Motor neuron (in vitro differentiated cells): Measurements from ENCODE around the gene BCAS3. TPM values are rescaled to one million over a fixed set of nuclear protein-coding genes. Genes with fewer than 3 reads are reported as not detected.

Experiments
- ATAC-seq, 8 experiments: fragments of 200-7000 bp; cut with Tn5 transposase; replicated peaks in 6 of 8; 2 replicates each; pipeline ENCODE4 v1.8.0; 2021; ENCODE audit warnings: mild to moderate bottlenecking in 8 of 8, moderate library complexity in 8 of 8
- H3K27ac ChIP-seq, 2 donors: fragments of 250-450 bp; sonication (Bioruptor Pico); 2 replicates each; pipeline ENCODE4 v1.9.0; 2021; ENCODE audit warnings: antibody characterized with exemption in 2 of 2, mild to moderate bottlenecking in 2 of 2, moderate library complexity in 1 of 2
- H3K4me1 ChIP-seq, 2 donors: fragments of 250-450 bp; sonication (Bioruptor Pico); replicated peaks in 1 of 2; 2 replicates each; pipeline ENCODE4 v1.6.1; 2021; ENCODE audit warnings: antibody characterized with exemption in 2 of 2, mild to moderate bottlenecking in 2 of 2, moderate library complexity in 1 of 2
- H3K4me3 ChIP-seq, 5 donors: fragments of 250-450 bp; sonication (Bioruptor Pico); 2 replicates each; pipeline ENCODE4 v1.9.0; 2021; ENCODE audit warnings: antibody characterized with exemption in 5 of 5, mild to moderate bottlenecking in 5 of 5, moderate library complexity in 4 of 5
- WGBS, 10 experiments: fragments of 450-650 bp; shearing (Covaris generic); methylation state at CpG; one replicate each; pipeline ENCODE4 v1.0.0; 2022; 5-methylcytosine and 5-hydroxymethylcytosine counted together
- in situ Hi-C, 9 experiments: fragments of 400-800 bp; cut with MboI; loops; one replicate each; pipeline ENCODE4 v1.15.0; 2021; ENCODE audit warnings: low sequenced_read_pairs in 9 of 9, low pct_unique_long_range_greater_than_20kb in 2 of 9; ENCODE audit not compliant: unreplicated experiment in 9 of 9
- total RNA-seq, 8 experiments: library from RNA; unstranded; fragments of 300-600 nt; gene quantifications; 2 replicates each; pipeline versions ENCODE4 v1.2.3 to v1.2.4, GENCODE V29; 2022

The BCAS3 gene
- total RNA-seq, 8 experiments from 2014 or later: 18.1 to 45.4 (median 26.8) TPM

DNA sequence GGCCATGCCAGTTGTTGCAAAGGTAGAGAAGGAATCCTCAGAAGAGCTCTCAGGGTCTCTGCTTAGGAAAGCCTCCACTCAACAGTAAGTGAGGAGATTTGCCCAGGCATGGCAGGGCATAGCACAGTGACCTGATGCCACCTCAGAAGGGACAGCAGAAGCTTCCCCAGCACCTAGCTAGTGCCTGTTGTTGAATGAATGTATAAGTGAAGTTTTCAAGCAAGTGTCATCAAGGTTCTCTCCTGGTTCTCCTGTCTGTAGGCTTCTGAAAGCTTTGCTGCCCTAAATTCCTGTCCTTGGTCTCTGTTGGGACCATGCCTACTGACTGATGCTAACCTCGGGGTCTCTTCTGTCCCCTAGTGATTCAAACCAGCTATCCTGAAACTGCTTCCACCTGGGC is 607.1 kb downstream of the BCAS3 start:
- 0 to 100% (median 90%) methylated on average over 1 of the region's 1 CpG; no CpG with 5 or more reads in 6 of the 10 experiments for WGBS, 10 experiments
- in situ Hi-C loops: no loop called here
- Histone ChIP-seq H3K4me1 (peaks cover 0 to 9% of the 10 kb centered on the region in 2 donors), H3K27ac (no peak overlapping the region), H3K4me3 (no peak overlapping the region)
- ATAC-seq: no peak

DNA sequence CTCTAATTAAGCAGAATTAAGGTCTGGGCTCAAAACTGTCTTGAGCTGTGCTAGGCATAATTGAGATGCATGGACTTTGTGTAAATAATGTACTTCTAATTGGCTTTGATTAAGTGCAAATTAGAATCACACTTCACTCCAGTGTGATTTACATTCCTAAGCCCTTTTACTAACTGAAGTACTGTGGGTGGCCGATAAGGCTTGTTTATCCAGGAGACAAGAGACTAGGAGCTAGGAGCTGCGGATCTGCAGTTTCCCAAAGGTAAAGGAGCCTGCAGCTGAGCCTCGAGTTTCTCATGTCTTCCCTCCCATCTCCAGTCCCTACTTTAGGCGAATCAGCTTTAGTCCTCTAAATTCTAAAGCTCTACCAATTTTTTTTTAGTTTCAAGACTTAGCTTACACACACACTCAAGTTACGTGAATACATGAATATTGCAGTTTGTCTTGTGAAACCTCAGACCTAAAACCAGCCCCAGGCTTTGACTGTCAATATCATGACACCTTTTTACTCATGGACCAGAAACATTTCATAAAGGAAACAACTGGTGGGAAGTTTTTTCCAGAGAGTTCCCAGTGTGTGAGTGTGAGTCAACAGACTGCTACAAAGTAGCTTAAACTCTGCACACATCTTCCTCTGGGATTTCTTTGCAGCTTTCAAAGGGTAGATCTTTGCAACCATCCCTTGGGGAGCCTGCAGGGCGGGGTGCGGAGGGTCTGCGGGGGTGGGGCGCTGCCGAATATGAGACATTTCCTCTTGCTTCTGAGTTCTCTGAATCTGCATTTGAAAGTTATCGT is 608.1 kb downstream of the BCAS3 start:
- H3K4me1 ChIP-seq: peaks cover 0 to 9% of the 10 kb centered on the region in 2 donors
- in situ Hi-C loops: no loop called here
- no peak overlapping the region for H3K27ac ChIP-seq
- no peak overlapping the region for H3K4me3 ChIP-seq
- ATAC-seq: peak in 3 of 8 experiments; percentile 80 to 94 (median 87)
- WGBS, 10 experiments: 9 to 83% (median 44%) methylated on average over 1 to 8 of the region's 11 CpGs; no CpG with 5 or more reads in 1 of the 10 experiments

DNA sequence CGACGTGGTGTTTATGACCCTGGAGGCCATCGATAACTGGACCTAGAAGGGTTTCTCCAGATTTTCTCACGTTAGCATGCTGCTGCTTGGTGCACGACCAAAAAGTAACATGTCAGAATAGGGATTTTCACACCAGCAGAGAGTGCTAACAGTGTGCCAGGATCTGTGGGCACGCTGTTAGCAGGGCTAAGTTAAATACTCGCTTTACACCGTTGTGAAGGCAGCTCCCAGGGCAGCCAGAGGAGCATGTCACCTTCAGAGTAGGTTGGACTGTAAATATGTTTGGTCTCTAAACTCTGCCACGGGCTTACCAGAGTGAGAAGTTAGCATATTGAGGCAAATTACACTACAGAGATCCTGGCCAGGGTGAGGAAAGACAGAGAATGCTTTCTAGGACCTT is 608.8 kb downstream of the BCAS3 start:
- WGBS, 10 experiments: 14 to 92% (median 78%) methylated on average over 1 to 9 of the region's 9 CpGs; no CpG with 5 or more reads in 3 of the 10 experiments
- ATAC-seq: no peak
- no peak overlapping the region for H3K27ac ChIP-seq
- peaks cover 0 to 9% of the 10 kb centered on the region in 2 donors for H3K4me1 ChIP-seq
- H3K4me3 ChIP-seq: no peak overlapping the region
- in situ Hi-C loops: no loop called here

DNA sequence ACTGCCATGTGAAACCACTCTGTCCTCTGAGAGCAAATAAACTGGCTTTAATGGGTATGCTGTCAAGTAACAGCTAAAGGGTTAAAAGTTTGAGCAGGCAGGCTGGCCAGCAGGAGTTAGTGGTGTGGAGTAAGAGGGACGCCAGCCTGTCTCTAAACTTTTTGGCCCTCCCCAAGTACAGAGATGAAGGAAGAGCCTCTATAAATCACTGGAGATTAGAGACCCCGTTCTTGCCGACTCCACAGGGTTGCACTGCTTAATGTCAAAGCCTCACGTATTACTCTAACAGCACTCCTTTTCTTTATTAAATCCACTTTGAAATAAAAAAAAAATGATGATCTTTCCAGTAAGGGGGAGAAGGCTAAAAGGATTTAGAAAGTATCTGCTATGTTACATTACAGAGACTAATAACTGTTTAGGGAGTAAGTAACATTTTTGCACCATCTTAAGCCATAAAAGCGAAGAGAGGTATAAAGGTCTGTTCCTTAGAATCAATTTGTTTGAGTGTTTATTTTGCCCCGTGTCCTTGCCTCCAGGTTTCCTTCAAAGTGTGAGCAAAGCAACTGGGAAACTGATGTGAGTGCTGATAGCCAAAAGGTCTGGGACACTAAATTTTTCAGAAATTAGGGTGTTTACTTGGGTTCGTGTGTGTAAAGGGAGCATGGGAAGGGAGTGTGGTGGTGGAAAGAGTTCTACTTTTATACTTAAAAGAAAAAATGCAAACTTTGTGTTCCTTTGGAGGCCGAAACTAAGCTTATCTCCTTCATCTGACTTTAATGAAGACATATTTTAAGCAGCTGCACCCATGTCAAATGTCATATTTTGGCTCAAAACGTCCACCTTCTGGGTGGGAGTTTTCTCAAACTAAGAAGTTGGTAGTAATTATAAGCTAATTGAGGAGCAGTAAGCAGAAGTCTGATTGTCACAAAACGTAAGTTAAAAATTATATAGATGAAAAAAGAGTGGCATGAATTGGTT is 612.0 kb downstream of the BCAS3 start:
- WGBS, 10 experiments: 52 to 83% (median 70%) methylated on average over 1 to 9 of the region's 10 CpGs
- Histone ChIP-seq H3K27ac (no peak overlapping the region), H3K4me1 (peaks cover 0 to 15% of the 10 kb centered on the region in 2 donors), H3K4me3 (no peak overlapping the region)
- ATAC-seq: no peak
- in situ Hi-C loops: no loop called here

DNA sequence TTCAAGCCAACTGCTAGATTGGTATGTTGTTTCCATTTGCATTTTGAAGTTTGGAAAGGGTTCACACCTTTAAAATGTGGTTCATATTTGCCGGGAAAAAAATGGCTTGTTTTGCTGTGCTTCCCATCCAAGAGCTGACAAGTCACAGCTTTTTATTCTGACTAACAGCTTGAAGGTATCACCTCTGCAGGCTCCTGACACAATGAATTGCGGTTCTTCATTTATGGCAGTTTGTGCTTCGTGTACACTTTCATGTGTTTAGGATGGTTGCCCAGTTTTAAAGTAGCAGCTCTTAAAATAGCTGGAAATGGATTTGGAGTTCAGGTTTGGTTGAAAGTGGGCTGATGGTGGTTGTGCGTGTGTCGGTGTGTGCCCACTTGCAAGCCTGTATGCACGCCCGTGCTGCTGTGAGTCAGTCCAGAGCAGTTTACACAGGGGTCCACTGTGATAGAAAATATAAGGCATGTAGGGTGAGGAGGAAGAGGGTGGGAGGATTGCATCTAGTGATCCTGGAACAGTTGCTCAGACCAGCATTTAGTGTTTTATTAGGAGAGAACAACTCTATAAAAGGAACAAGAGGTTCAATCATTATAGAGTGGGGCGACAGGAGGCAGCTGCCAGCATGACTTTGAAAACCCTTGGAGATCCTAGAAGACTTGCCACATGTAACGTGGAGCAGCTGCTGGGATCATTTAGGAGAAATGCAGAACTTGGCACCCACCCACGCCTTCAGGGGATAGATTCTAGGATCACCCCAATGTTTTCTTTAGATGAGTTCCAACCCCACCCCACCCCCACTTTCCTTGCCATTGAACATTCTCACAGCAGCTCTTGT is 614.0 kb downstream of the BCAS3 start:
- in situ Hi-C loops: no loop called here
- 0 to 100% (median 86%) methylated on average over 1 to 8 of the region's 10 CpGs; no CpG with 5 or more reads in 1 of the 10 experiments for WGBS, 10 experiments
- Histone ChIP-seq H3K4me1 (peaks cover 0 to 9% of the 10 kb centered on the region in 2 donors), H3K27ac (no peak overlapping the region), H3K4me3 (no peak overlapping the region)
- ATAC-seq: no peak

DNA sequence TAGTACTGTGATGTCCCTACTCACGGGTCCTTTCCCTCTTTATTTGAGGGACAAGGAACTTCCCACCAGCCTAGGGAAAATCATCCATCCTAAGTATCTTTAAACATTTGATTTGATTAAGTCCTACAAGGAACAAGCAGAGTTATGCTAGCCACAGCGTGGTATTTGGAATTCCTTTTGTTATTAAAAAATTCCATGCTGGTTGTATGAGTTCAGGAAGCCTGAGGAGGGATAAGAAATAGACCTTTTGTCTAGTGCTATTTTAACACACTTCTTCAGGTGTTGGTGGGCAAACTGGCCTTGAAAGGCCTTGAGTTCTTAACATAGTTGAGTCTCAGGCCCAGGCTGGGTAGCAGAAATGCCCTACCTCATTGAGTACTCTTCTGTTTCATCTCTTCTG is 616.6 kb downstream of the BCAS3 start:
- in situ Hi-C loops: no loop called here
- peaks cover 0 to 9% of the 10 kb centered on the region in 2 donors for H3K4me1 ChIP-seq
- no peak overlapping the region for H3K4me3 ChIP-seq
- no peak for ATAC-seq
- H3K27ac ChIP-seq: no peak overlapping the region
- 40 to 100% (median 71%) methylated on average over 1 to 2 of the region's 2 CpGs; no CpG with 5 or more reads in 3 of the 10 experiments for WGBS, 10 experiments

DNA sequence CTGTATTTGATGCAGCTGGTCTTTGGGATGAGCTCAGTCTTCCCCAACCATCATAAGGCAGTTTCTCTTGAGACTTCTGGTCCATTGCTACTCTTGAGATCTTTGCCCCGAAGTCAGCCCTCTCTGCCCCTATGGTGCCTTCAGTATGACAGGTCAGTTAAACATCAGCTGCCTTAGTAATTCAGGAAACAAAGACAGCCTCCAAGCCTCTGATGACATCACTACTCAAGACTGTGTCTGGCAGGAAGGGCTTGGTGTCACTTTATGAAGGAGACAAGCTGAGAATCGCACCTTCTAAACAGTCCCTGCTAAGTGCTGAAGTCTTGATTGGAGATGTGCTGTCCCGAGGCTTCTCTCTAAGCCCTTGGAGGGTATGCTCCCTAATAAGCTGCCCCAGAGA is 617.1 kb downstream of the BCAS3 start:
- H3K4me1 ChIP-seq: peaks cover 1 to 9% of the 10 kb centered on the region in 2 donors
- in situ Hi-C loops: no loop called here
- 38 to 100% (median 57%) methylated on average over 1 to 2 of the region's 3 CpGs; no CpG with 5 or more reads in 4 of the 10 experiments for WGBS, 10 experiments
- peak in 7 of 8 experiments; percentile 31 to 93 (median 68) for ATAC-seq
- no peak overlapping the region for H3K27ac ChIP-seq
- no peak overlapping the region for H3K4me3 ChIP-seq

DNA sequence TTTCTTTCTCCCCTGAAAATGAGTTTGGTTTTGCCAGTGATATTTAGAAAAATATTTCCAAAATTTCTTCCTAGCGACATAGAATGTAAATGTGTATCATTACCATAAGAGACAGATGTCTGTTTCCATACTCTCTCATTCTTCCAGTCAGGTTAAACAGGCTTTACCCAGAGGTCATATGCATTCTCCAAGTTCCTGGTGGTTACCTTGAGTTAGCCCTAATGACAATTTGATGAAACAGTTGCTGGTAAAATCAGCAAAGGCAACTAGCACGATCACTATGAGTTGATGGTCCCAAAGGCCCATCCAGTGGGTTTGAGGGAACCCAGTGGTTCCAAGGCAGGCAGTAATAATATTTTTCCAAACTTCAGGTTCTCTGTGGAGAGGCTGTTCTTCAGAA is 618.4 kb downstream of the BCAS3 start:
- in situ Hi-C loops: no loop called here
- no peak for ATAC-seq
- H3K27ac ChIP-seq: no peak overlapping the region
- no peak overlapping the region for H3K4me3 ChIP-seq
- WGBS, 10 experiments: 88 to 100% (median 92%) methylated on average over 1 to 2 of the region's 2 CpGs; no CpG with 5 or more reads in 4 of the 10 experiments
- peaks cover 6 to 9% of the 10 kb centered on the region in 2 donors for H3K4me1 ChIP-seq

DNA sequence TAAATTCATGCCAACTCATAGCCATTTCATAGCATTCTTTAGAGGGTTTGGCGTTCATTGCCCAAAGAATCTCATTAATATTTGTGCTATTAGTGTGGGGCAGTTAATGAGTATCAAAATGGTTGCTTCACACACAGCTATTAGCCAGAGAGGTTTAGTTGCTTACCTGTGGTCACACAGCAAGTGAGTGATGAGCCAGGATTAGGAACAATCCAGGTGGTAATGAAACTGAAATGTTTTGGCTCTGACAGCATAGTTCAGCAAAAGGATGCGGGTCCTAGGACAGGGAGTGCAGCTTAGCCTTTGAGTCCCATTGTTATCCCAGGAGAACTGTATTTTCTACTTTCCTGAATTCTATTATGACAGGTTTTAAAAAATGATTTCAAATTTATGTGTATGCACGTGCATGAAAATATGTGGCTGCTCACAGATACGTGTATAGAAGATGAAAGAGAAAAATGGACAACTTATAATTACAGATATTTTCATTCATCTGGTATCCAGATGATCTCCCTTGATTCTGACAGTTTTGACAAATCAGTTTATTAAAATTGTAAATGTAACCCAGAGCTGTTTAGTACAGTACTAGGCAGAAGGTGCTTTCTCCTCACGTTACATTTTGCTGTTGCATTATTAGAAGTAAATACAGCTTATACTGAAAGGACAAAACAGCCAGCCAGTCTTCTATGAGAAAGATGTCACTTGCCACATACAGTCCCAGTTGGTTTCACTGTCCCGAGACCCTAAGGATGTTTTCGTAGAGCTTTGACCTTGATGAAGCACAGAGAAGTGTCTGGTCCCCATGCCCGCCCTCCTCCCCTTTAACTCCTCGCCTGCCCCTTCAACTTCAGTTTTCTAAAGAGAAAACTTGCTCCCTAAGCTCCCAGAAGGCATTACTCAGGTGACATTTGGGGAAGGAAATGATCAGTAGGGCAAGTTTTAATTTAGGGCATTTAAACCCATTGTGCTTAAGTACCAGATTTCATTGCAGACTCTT is 622.2 kb downstream of the BCAS3 start:
- Histone ChIP-seq H3K4me1 (peaks cover 11 to 30% of the 10 kb centered on the region in 2 donors), H3K4me3 (no peak overlapping the region), H3K27ac (no peak overlapping the region)
- peak in 2 of 8 experiments; percentile 20 to 64 for ATAC-seq
- in situ Hi-C loops: no loop called here
- WGBS, 10 experiments: 11 to 100% (median 79%) methylated on average over 2 to 7 of the region's 9 CpGs

DNA sequence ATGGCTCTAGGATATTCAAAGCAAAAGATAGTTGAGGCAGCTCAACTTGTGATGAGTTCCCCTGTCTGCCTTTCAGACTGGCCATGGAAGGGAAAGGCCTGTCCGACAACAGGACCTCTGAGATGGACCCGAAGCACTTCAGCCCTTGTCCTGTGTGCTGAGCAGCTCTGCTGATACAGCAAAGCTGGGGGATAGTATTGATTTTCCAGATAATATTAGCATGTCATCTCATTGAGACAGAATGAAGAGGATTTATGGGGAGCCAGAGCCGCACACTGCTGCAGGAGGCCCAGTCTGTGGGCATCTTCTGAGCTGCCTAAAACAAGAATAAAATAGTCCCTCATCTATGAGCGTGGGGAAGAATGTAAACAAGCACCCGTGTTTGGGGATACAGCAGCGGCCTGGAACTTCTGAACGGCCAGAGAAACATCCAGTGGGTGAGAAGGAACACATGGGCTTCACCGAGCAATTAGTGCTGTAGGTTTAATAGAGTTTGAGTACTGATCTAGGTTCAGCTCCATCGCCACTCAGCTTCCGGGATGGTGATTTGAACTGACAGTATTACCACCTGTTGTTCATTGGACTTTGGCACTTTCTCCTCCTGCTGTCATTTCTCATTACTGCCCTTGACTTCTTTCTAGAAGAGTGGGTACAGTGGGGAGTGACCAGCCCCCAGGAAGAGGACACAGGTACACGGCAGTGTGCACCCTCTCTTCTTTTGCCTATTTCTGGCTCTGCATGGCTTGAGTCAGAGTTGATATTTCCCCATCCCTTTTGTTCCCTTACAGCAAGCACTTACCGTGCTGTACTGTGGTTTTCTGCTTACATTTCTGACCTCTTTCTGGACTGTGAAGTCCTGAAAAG is 625.5 kb downstream of the BCAS3 start:
- Histone ChIP-seq H3K4me1 (peaks cover 12 to 35% of the 10 kb centered on the region in 2 donors), H3K27ac (no peak overlapping the region), H3K4me3 (no peak overlapping the region)
- in situ Hi-C loops: no loop called here
- 58 to 100% (median 87%) methylated on average over 1 to 9 of the region's 12 CpGs; no CpG with 5 or more reads in 2 of the 10 experiments for WGBS, 10 experiments
- ATAC-seq: peak in 5 of 8 experiments; percentile 48 to 83 (median 66)

DNA sequence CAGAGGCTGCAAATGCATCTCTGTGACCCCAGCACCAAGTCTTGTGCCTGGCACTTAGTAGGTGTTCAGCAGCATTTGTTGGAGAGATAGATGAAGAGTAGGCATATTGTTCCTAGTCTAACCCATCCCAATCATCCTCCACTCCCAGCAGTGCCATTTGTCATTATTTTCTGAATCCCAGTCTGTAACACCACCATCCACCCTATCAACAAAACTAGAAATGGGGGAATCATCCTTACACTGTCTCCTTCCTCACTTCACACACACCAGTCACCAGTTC is 626.1 kb downstream of the BCAS3 start:
- Histone ChIP-seq H3K4me1 (peaks cover 16 to 41% of the 10 kb centered on the region in 2 donors), H3K27ac (no peak overlapping the region), H3K4me3 (no peak overlapping the region)
- in situ Hi-C loops: no loop called here
- ATAC-seq: no peak
